Fibroblast of lung (primary cell): ENCODE results near the gene EFS.

Experiments used
- EZH2 ChIP-seq: IDR thresholded peaks from 2 replicates; pipeline ENCODE4 v1.5.1; 2012; ENCODE audit warnings: low read length, control low read depth, mild to moderate bottlenecking; ENCODE audit errors: missing control alignments
- TF ChIP-seq, protein P1 (sequence below), 2 donors: IDR thresholded peaks in 1 of 2; conservative IDR thresholded peaks in 1 of 2; 1 replicate in 1 of 2; 2 replicates in 1 of 2; pipeline ENCODE4 v1.5.1; 2011 to 2012; ENCODE audit warnings: low read length in 2 of 2, control low read depth in 1 of 2, inconsistent platforms in 1 of 2, low read depth in 1 of 2, mild to moderate bottlenecking in 1 of 2

DNA sequence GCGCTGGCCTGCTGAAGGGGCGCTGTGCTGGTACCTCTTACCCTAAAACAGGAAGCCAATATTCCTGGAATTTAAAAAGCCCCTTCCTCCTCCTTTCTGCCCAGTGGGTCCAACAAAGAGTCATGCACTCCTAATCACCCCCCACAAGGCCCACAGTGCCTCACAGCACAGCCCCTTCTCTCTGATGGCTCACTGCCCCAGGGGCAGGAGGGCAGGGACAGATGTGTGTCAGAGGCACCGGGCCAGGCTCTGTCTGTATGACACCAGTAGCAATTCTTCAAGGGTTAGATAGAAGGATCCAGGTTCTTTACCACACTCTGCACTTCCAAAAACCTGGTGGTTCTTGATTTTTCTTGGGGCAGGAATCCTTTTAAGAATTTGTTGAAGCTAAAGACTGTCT, 34.2 kb upstream of the EFS start:
- TF ChIP-seq EZH2: no peak
- TF ChIP-seq, protein P1, sequence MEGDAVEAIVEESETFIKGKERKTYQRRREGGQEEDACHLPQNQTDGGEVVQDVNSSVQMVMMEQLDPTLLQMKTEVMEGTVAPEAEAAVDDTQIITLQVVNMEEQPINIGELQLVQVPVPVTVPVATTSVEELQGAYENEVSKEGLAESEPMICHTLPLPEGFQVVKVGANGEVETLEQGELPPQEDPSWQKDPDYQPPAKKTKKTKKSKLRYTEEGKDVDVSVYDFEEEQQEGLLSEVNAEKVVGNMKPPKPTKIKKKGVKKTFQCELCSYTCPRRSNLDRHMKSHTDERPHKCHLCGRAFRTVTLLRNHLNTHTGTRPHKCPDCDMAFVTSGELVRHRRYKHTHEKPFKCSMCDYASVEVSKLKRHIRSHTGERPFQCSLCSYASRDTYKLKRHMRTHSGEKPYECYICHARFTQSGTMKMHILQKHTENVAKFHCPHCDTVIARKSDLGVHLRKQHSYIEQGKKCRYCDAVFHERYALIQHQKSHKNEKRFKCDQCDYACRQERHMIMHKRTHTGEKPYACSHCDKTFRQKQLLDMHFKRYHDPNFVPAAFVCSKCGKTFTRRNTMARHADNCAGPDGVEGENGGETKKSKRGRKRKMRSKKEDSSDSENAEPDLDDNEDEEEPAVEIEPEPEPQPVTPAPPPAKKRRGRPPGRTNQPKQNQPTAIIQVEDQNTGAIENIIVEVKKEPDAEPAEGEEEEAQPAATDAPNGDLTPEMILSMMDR (conservative IDR thresholded peaks at IDR 0.05 in 1 of 2, IDR thresholded peaks at IDR 0.05 in 1 of 2; ENCODE audit: low read depth in 1 of 2, low read length in 2 of 2): no peak
